Activated B cell treated with CpG ODN at 0.5 μM for 24 hours (primary cell): ENCODE data around the gene DOCK1. TPM values are rescaled to one million over a fixed set of nuclear protein-coding genes. Genes with fewer than 3 reads are reported as not detected.
"Not testable (repeated sequence)": the region's sequence is repeated elsewhere in the genome, so short reads cannot be mapped to it uniquely, and the experiment has no call there.

Source experiments
- ATAC-seq: fragments of 200-7000 bp; cut with Tn5 transposase; one replicate; pipeline ENCODE4 v1.10.0; 2021; ENCODE audit warnings: low read depth, mild to moderate bottlenecking, moderate library complexity
- CTCF ChIA-PET: fragments of 350-600 bp; sonication (Branson Sonifier 250); formaldehyde crosslinking; loops from one replicate; lab custom pipeline; 2021; ENCODE audit warnings: antibody characterized with exemption; lab: Charles Lee
- POLR2A ChIA-PET: fragments of 350-600 bp; sonication (Branson Sonifier 250); formaldehyde crosslinking; loops from one replicate; lab custom pipeline; 2021; ENCODE audit warnings: antibody characterized with exemption; lab: Charles Lee
- DNase-seq: peaks from one replicate; pipeline ENCODE4 v3.0.0; 2022
- H3K27ac Mint-ChIP-seq: one replicate; pipeline ENCODE4 v1.8.0; 2020; ENCODE audit warnings: mixed read lengths
- H3K27me3 Mint-ChIP-seq: one replicate; pipeline ENCODE4 v1.8.0; 2021; ENCODE audit warnings: mixed read lengths
- H3K36me3 Mint-ChIP-seq: one replicate; pipeline ENCODE4 v1.8.0; 2021; ENCODE audit warnings: low read depth, mixed read lengths
- H3K4me1 Mint-ChIP-seq: one replicate; pipeline ENCODE4 v1.8.0; 2021; ENCODE audit warnings: mixed read lengths
- H3K4me3 Mint-ChIP-seq: one replicate; pipeline ENCODE4 v1.8.0; 2020; ENCODE audit warnings: mild to moderate bottlenecking, mixed read lengths
- H3K9me3 Mint-ChIP-seq: one replicate; pipeline ENCODE4 v1.8.0; 2020; ENCODE audit warnings: mixed read lengths
- intact Hi-C: fragments of 100-400 bp; cut with micrococcal nuclease; formaldehyde crosslinking; loops from one replicate; pipeline ENCODE4 v1.15.1; 2024
- total RNA-seq: library from RNA; stranded (reverse); gene quantifications from 2 replicates; pipeline ENCODE4 v1.2.3, GENCODE V29; 2022
- TF ChIP-seq, protein P1 (sequence below): fragments of 200-600 bp; IDR thresholded peaks from one replicate; pipeline ENCODE4 v1.8.0; 2022; ENCODE audit warnings: antibody characterized with exemption, mild to moderate bottlenecking

DOCK1 gene
- total RNA-seq, 1 donor from 2014 or later: not detected

DNA sequence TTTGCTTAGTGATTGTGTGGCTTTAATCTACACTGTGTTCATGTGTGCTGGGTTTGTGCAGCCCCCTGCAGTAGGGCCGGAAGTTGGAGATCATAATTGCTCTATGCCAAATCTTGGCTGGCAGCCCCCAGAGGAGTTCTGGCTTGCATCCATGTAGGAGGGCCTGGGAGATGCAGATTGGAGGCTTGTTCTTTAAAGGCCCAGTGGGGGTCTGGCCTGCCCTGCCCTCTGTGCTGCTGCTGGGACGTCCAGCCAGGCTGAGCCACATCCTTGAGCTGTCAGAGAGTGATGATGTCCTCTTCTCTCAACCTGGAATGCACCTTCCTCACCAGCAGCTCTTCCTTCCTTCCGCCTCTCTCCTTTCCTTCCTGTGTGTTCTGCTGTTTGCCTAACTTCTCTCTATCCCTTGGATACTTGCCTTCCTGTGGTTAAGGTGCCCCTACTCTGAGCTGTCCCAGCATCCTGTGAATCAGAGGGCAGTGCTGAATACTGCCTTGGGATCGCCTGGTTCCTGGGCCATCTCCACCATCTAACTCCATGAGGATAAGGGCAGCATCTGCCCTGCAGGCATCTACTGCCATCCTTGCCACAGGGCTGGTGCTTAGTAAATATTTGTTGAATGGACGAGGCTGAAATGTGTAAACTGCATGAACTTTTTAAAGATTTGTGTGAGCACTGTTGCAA, 30.2 kb downstream of the DOCK1 start:
- Mint-ChIP-seq H3K27ac (no peak overlapping the region), H3K4me3 (no peak overlapping the region), H3K4me1 (no peaks in the 10 kb centered on the region), H3K36me3 (no peaks in the 10 kb centered on the region), H3K9me3 (peaks cover 8% of the 10 kb centered on the region), H3K27me3 (no peaks in the 10 kb centered on the region)
- ChIA-PET POLR2A (no interaction called here), CTCF (no interaction called here)
- DNase-seq (no peak), ATAC-seq (no peak)
- intact Hi-C loops: no loop called here
- TF ChIP-seq, protein P1, sequence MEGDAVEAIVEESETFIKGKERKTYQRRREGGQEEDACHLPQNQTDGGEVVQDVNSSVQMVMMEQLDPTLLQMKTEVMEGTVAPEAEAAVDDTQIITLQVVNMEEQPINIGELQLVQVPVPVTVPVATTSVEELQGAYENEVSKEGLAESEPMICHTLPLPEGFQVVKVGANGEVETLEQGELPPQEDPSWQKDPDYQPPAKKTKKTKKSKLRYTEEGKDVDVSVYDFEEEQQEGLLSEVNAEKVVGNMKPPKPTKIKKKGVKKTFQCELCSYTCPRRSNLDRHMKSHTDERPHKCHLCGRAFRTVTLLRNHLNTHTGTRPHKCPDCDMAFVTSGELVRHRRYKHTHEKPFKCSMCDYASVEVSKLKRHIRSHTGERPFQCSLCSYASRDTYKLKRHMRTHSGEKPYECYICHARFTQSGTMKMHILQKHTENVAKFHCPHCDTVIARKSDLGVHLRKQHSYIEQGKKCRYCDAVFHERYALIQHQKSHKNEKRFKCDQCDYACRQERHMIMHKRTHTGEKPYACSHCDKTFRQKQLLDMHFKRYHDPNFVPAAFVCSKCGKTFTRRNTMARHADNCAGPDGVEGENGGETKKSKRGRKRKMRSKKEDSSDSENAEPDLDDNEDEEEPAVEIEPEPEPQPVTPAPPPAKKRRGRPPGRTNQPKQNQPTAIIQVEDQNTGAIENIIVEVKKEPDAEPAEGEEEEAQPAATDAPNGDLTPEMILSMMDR: no peak

DNA sequence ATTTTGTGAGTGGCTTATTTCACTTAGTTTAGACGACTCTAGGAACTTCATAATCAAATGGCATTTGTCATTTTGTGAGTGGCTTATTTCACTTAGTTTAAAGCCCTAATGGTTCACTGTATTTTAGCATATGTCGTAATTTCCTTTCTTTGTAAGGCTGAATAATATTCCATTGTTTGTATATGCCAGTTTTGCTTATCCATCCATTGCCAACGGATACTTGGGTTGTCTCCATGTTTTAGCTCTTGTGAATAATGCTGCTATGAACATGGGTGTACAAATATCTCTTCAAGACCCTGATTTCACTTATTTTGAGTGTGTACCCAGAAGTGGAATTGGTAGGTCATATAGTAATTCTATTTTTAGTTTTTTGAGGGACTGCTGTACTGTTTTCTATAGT, 31.8 kb downstream of the DOCK1 start:
- Mint-ChIP-seq H3K4me3 (no peak overlapping the region), H3K27ac (no peak overlapping the region), H3K9me3 (peaks cover 8% of the 10 kb centered on the region), H3K36me3 (no peaks in the 10 kb centered on the region), H3K4me1 (no peaks in the 10 kb centered on the region), H3K27me3 (no peaks in the 10 kb centered on the region)
- ATAC-seq (no peak), DNase-seq (no peak)
- POLR2A ChIA-PET: no interaction called here
- CTCF ChIA-PET: no interaction called here
- TF ChIP-seq, protein P1: no peak
- intact Hi-C loops: no loop called here

DNA sequence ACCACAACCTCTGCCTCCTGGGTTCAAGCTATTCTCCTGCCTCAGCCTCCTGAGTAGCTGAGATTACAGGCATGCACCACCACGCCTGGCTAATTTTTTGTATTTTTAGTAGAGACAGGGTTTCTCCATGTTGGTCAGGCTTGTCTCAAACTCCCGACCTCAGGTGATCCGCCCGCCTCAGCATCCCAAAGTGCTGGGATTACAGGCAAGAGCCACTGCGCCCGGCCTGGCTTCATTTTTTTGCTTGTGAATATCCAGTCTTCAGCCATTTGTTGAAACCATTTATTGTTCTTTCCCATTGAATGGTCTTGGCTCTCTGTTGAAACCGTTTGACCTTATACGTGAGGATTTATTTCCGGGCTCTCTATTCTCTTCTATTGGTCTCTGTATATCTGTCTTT, 32.9 kb downstream of the DOCK1 start:
- H3K27ac Mint-ChIP-seq, DNase-seq, POLR2A ChIA-PET, ATAC-seq, CTCF ChIA-PET, intact Hi-C loops, H3K36me3 Mint-ChIP-seq, H3K27me3 Mint-ChIP-seq, H3K4me1 Mint-ChIP-seq, H3K4me3 Mint-ChIP-seq, H3K9me3 Mint-ChIP-seq: not testable (repeated sequence)

DNA sequence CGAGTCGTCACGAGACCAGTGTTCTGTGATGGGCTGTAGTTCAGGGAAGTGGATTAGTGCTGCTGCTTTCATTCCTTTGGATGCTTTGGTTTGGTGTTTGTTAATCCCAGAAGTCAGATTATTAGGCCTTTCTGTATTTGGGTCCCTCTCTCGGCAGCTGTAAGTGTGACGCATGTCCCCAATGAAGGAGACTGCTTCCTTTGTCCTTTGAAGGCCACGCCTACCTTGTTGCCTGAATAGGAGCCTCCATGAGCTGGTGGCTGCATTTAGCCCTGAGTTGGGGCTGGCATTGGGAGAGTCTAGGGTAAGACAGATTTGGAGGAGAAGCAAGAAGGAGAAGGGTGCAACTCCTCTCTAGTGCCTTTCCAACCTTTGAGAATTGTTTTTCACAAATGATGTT, 34.5 kb downstream of the DOCK1 start:
- Mint-ChIP-seq H3K36me3 (no peaks in the 10 kb centered on the region), H3K27ac (no peak overlapping the region), H3K9me3 (peaks cover 8% of the 10 kb centered on the region), H3K4me1 (no peaks in the 10 kb centered on the region), H3K27me3 (no peaks in the 10 kb centered on the region), H3K4me3 (no peak overlapping the region)
- POLR2A ChIA-PET: no interaction called here
- DNase-seq: no peak
- ATAC-seq: no peak
- CTCF ChIA-PET: no interaction called here
- intact Hi-C loops: no loop called here
- TF ChIP-seq, protein P1: no peak

DNA sequence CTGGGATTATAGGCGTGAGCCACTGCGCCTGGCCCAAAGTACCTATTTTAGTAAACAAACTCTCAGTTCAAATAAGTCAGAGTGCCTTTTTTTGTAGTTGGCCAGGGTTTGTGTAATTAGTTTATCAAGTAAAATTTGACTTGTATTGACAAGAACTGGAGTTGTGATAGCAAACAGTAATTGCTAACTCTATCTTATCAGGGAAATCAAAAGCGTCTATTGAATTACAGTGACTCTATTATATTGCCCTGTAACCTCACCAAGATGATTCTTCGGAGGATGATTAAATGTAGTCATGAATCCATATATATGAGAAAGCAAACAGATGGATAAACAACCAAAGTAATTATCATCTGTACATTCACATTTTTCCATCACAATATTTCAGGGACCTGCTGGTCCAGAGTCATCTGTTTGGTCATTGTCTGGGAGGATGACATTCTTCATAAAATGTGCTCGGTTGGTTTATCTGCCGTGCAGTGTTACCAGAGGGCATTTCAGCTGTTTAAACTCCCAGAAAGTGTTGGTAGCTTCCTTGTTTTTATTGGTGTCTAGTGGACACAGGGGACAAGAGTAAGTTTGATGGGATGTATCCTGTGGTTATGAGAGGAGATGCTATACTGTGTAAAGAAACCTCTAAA, 35.6 kb downstream of the DOCK1 start:
- DNase-seq (no peak), ATAC-seq (no peak)
- Mint-ChIP-seq H3K4me3 (no peak overlapping the region), H3K27ac (no peak overlapping the region), H3K27me3 (no peaks in the 10 kb centered on the region), H3K4me1 (no peaks in the 10 kb centered on the region), H3K9me3 (peaks cover 8% of the 10 kb centered on the region), H3K36me3 (no peaks in the 10 kb centered on the region)
- intact Hi-C loops: no loop called here
- ChIA-PET CTCF (no interaction called here), POLR2A (no interaction called here)
- TF ChIP-seq, protein P1: no peak
